Dendritic cell treated with granulocyte-macrophage colony-stimulating factor and Interleukin-4, amounts not matched to agents 40 ng/mL and 50 ng/mL, for 4 days (primary cell): ENCODE measurements around the gene LCT.
"Not testable (repeated sequence)": the region's sequence is repeated elsewhere in the genome, so short reads cannot be mapped to it uniquely, and the experiment has no call there.

Experiments
- H3K27ac Mint-ChIP-seq: one replicate; pipeline ENCODE4 v1.8.0; 2022; ENCODE audit warnings: mild to moderate bottlenecking, mixed read lengths
- H3K27me3 Mint-ChIP-seq: one replicate; pipeline ENCODE4 v1.8.0; 2022; ENCODE audit warnings: mild to moderate bottlenecking, mixed read lengths
- H3K36me3 Mint-ChIP-seq: one replicate; pipeline ENCODE4 v1.8.0; 2022; ENCODE audit warnings: low read depth, mixed read lengths
- H3K4me1 Mint-ChIP-seq: one replicate; pipeline ENCODE4 v1.8.0; 2022; ENCODE audit warnings: low read depth, mixed read lengths
- H3K4me3 Mint-ChIP-seq: one replicate; pipeline ENCODE4 v1.8.0; 2022; ENCODE audit warnings: mild to moderate bottlenecking, moderate library complexity, mixed read lengths
- H3K9me3 Mint-ChIP-seq: one replicate; pipeline ENCODE4 v1.8.0; 2022; ENCODE audit warnings: mixed read lengths
- intact Hi-C: fragments of 100-400 bp; cut with micrococcal nuclease; formaldehyde crosslinking; loops from one replicate; pipeline ENCODE4 v1.15.0; 2022

LCT gene

DNA sequence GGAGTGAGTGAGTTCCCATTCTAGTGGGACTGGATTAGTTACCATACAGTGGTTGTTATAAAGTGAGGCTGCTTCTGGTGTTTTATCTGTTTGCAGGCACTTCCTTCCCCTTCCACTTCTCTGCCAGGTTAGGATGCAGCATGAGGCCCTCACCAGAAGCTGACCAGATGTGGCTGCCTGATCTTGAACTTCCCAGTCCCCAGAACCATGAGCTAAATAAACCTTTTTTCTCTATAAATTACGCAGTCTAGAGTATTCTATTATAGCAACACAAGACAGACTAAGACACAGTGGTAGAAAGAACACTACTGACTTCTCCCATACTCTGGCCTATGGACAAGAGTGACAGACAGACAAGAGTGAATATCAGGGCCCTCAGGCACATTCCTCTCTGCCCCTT lies 14.1 kb downstream of the LCT start:
- intact Hi-C loops = no loop called here
- Mint-ChIP-seq H3K4me3 (no peak overlapping the region), H3K4me1 (peaks cover 19% of the 10 kb centered on the region), H3K9me3 (peaks cover 17% of the 10 kb centered on the region), H3K27me3 (peaks cover 3% of the 10 kb centered on the region), H3K36me3 (no peaks in the 10 kb centered on the region), H3K27ac (no peak overlapping the region)

DNA sequence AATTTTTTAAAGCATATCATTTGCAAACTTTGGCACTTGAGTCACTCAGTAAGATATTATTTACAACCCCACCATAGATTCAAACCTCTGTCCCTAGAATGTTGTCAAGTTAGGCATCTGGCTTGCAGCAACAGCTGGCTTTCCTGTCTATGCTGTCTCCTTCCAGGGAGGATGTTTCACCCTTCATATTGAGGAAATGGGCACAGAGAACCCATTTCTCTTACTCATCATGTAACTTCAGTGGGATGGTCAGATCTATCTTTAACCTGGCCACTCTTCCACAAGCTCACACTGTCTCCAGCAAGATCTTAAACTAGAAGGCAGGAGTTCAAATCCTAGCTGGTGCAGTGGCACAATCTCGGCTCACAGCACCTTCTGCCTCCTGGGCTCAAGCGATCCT lies 15.8 kb downstream of the LCT start:
- H3K36me3 Mint-ChIP-seq = no peaks in the 10 kb centered on the region
- H3K4me3 Mint-ChIP-seq = no peak overlapping the region
- H3K4me1 Mint-ChIP-seq = peaks cover 19% of the 10 kb centered on the region
- no peak overlapping the region for H3K27ac Mint-ChIP-seq
- intact Hi-C loops = no loop called here
- peaks cover 3% of the 10 kb centered on the region for H3K27me3 Mint-ChIP-seq
- H3K9me3 Mint-ChIP-seq = peaks cover 17% of the 10 kb centered on the region

DNA sequence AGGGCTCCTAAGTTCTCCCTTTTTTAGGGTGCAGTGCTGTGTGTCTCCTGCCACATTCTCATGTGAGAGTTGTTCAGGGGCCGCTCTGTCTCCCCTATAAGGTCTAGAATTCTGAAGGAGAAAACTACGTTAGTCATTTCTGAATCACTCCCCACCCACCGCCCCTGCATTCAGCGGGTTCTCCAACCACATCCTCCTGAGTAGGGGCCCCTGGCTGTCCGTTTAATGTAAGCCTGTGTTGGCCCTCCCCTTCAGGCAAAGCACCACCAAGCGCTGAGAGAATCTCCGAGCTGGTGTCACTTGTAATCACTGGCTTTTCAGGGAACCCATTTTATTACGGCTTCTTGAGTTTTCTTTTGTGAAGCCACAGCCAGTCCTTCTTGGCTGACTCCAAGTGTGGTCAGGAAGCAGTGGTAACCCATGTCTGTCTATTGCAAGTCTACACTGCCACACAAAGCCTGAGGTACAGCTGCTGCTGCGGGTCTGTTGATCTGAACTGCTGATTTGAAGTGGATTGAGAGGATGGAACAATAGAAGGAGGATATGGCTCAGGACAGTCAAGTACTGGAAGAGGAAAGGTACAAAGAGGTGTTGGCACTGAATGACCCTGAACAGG lies 16.9 kb downstream of the LCT start:
- no peak overlapping the region for H3K27ac Mint-ChIP-seq

DNA sequence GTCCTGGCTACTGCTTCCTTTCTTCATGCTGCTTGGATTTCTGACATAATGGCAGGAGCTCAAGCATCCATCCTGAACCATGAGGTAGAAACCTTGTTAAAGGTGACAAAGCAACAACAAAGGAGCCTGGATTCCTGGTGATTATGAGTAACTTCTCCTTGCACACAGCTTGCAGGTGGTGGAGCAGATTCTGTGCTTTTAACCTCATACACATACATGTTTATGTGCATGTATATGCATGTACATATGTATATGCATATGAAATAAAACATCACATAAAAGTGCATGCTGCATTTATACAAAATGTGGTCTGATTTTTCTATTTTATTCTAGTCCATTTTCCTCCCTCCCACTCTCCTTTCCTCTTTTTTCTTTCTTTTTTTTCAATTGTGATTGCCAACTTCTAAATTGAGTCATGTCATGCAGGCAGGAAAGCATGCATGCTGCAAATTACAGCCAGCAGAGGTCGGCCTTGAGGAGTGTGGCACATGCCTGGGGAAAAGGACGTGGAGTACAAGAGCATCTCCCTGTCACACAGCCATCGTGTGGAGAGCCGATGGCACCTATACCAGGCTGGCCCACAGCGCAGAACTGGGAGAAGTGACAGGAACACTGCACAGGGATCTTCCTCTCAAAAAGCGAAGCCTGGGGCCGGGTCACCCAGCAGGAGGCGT lies 17.9 kb downstream of the LCT start:
- H3K27ac Mint-ChIP-seq = no peak overlapping the region
- H3K4me3 Mint-ChIP-seq = no peak overlapping the region
- peaks cover 19% of the 10 kb centered on the region for H3K4me1 Mint-ChIP-seq
- intact Hi-C loops = no loop called here
- no peaks in the 10 kb centered on the region for H3K36me3 Mint-ChIP-seq
- peaks cover 3% of the 10 kb centered on the region for H3K27me3 Mint-ChIP-seq
- H3K9me3 Mint-ChIP-seq = peaks cover 17% of the 10 kb centered on the region

More for the DNA sequence above, 16.9 kb downstream of the LCT start:
- H3K27me3 Mint-ChIP-seq = peaks cover 3% of the 10 kb centered on the region
- no peaks in the 10 kb centered on the region for H3K36me3 Mint-ChIP-seq
- intact Hi-C loops = no loop called here
- peaks cover 17% of the 10 kb centered on the region for H3K9me3 Mint-ChIP-seq
- H3K4me3 Mint-ChIP-seq = no peak overlapping the region
- peaks cover 19% of the 10 kb centered on the region for H3K4me1 Mint-ChIP-seq

DNA sequence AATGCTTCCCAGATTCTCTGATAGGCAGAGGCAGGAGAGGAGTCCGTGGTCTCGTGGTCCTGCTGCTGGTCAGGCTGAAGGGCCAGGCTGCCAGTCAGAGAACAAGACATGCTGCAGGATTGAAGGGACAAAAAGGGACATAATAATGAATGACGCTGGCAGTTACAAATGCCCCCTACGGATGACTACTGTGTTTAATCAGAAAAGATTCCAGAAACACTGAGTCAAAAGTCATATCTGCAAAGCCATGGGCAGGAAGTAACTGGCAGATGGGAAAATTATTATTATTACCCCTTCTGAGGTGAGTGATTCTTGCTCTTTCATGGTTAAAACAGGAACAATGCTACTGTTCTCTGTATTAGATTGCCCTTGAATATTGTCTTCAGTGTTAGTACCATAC lies 19.0 kb downstream of the LCT start:
- Mint-ChIP-seq H3K27ac (no peak overlapping the region), H3K9me3 (peaks cover 9% of the 10 kb centered on the region), H3K4me1 (peaks cover 19% of the 10 kb centered on the region), H3K4me3 (no peak overlapping the region), H3K27me3 (peaks cover 3% of the 10 kb centered on the region), H3K36me3 (no peaks in the 10 kb centered on the region)
- intact Hi-C loops = no loop called here

DNA sequence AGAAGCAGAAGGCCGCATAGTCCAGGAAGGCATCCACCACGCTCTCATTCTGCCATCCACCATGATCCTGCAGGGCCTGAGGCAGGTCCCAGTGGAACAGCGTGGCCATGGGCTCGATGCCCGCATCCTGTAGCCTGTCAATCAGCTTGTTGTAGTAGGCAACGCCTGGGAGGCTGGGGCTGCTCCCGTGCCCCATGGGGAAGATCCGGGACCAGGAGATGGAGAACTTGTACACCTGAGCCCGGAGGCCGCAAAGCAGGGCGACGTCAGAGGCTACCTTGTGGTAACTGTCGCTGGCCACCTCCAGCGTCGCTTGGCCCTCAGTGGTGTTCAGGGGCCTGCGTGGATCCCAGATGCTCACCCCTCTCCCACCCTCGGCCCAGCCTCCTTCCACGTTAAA lies 19.5 kb downstream of the LCT start:
- Mint-ChIP-seq H3K27ac (no peak overlapping the region), H3K4me1 (peaks cover 19% of the 10 kb centered on the region), H3K9me3 (peaks cover 4% of the 10 kb centered on the region), H3K27me3 (peaks cover 3% of the 10 kb centered on the region), H3K36me3 (no peaks in the 10 kb centered on the region), H3K4me3 (no peak overlapping the region)
- intact Hi-C loops = no loop called here

DNA sequence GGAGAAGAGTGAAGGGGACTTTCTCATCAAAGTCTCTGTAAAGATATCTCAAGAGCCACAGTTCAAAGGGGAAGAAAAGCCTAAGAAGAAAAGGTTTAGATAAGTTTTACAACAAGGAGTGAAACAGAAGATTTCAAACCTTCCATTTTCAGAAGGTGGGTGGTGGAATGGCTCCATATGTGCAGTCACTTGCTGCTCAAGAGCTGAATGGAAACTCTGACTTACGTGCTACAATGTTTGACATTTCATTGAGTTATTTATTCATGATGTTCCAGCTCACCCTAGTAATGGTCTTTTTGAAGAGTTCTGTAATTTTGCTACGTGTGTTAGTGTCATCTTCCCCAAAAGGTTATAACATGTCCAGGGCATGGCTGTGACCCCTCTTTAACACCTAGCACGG lies 21.7 kb downstream of the LCT start:
- H3K27me3 Mint-ChIP-seq = peaks cover 1% of the 10 kb centered on the region
- H3K4me3 Mint-ChIP-seq = no peak overlapping the region
- no peaks in the 10 kb centered on the region for H3K36me3 Mint-ChIP-seq
- H3K4me1 Mint-ChIP-seq = peaks cover 11% of the 10 kb centered on the region
- no peaks in the 10 kb centered on the region for H3K9me3 Mint-ChIP-seq
- intact Hi-C loops = no loop called here
- no peak overlapping the region for H3K27ac Mint-ChIP-seq

DNA sequence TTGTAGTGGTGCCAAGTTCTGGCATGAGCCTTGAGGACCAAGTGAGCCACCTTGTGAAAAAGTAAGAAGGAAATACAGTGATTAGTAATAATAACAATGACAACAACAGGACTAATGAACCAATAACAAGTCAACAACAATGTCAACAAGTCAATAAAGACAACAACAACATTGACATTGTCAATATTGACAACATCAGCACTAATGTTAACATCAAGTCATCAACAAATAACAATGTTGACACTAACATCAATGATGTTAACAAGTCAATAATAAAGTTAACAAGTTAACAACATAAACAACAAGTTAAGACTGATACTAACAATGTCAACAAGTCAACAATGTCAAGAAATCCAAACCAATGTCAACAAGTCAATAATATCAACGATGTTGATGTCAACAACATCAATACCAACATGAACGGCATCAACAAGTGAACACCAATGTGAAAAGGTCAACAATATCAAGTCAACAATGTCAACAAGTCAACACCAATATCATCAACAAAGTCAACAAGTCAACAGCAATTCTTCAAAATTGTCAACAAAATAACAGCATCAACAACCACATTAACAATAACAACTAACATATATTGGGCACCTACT lies 24.0 kb downstream of the LCT start:
- no peak overlapping the region for H3K27ac Mint-ChIP-seq
- no peaks in the 10 kb centered on the region for H3K36me3 Mint-ChIP-seq
- H3K4me1 Mint-ChIP-seq = no peaks in the 10 kb centered on the region
- H3K27me3 Mint-ChIP-seq = no peaks in the 10 kb centered on the region
- intact Hi-C loops = no loop called here
- no peaks in the 10 kb centered on the region for H3K9me3 Mint-ChIP-seq
- H3K4me3 Mint-ChIP-seq = no peak overlapping the region

DNA sequence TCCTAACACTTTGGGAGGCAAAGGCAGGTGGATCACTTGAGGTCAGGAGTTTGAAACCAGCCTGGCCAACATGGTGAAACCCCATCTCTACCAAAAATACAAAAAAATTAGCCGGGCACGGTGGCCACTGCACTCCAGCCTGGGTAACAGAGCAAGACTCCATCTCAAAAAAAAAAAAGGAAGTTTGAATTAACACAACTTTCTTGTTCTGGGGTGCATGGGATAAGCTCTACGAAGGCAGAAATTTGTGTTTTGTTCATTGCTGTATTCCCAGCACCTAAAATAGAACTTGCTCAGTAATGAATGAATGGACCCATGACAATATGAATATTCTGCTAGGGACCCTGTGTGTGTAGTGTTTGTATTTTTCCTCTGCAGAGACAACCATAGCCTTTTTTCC lies 29.1 kb downstream of the LCT start:
- H3K4me3 Mint-ChIP-seq, H3K27ac Mint-ChIP-seq: not testable (repeated sequence)

DNA sequence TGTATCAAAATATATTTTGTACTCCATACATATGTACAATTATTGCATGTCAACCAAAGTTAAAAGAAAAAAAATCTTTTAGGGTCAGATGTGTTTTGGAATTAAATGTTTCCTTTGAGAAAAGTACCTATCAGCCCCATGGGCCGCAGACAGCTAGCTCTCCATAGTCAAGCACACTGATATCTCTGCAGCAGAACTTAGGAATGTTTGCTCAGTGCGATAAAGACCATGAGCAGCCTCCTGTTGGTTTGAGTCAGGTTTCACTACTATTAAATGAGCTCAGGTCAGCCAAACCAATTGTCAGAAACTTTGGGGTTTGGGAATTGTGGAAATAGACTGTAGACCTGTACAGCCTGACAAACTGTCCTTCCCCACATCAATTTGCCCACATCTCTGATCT lies 33.7 kb downstream of the LCT start:
- H3K27me3 Mint-ChIP-seq = no peaks in the 10 kb centered on the region
- no peaks in the 10 kb centered on the region for H3K36me3 Mint-ChIP-seq
- no peak overlapping the region for H3K4me3 Mint-ChIP-seq
- no peak overlapping the region for H3K27ac Mint-ChIP-seq
- H3K4me1 Mint-ChIP-seq = peaks cover 14% of the 10 kb centered on the region
- no peaks in the 10 kb centered on the region for H3K9me3 Mint-ChIP-seq
- intact Hi-C loops = no loop called here

More for the DNA sequence above, 29.1 kb downstream of the LCT start:
- H3K9me3 Mint-ChIP-seq, intact Hi-C loops, H3K27me3 Mint-ChIP-seq, H3K36me3 Mint-ChIP-seq, H3K4me1 Mint-ChIP-seq: not testable (repeated sequence)

DNA sequence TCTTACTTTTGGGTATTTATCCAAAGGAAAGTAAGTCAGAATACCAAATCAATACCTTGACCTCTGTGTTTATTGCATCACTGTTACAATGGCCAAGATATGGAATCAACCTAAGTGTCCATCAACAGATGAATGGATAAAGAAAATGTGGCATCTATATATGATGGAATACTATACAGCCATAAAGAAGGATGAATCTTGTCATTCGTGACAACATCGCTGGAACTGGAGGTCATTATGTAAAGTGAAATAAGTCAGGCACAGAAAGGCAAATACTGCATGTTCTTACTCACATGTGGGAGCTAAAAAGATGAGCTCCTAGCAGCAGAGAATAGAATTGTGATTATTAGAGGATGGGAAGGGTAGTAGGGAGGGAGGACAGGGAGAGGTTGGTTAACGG lies 34.6 kb downstream of the LCT start:
- Mint-ChIP-seq H3K9me3 (no peaks in the 10 kb centered on the region), H3K27me3 (no peaks in the 10 kb centered on the region), H3K4me3 (no peak overlapping the region), H3K36me3 (no peaks in the 10 kb centered on the region), H3K4me1 (peaks cover 23% of the 10 kb centered on the region), H3K27ac (no peak overlapping the region)
- intact Hi-C loops = no loop called here

DNA sequence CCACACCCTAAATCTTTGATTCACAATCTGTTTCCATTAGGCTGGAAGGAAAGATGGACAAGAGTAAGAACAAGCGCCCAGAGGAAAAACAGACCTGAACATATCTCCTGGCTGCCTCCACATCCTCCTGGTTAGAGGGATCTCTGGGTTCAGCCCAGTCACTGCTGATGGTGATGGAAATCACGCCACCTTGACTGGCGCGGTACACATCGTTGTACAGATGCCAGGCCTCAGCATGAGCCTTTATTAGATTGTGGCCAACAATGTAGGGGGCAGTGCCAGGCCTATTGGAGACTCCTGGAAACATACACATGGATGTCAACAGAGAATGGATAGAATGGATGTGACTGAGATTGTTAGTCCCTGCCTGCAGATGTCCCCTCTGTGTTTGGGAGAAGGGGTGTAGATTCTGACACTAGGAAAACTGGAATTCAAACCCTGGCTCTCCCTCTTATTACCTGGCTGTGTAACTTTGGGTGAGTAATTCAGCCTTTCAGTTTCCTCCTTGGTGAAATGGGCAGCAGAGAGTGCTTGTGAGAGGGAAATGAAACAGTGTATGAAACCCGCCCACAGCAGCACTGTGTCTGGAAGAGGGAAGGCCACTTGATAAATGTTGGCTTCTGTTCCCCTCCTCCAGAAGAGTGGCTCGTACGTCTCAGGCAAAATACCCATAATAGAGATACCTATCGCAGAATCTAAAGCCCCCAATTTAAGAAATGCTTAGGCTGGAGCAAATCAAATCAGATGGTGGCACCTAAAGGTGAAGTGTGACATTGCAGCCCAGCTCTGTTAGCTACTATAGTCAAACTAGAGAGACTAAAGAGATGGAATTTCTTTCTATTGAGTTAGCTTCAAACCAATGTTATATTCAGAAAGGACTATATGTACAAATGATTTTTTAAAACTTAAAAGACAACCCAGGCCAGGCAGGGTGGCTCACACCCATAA lies 36.2 kb downstream of the LCT start:
- H3K4me1 Mint-ChIP-seq = peaks cover 24% of the 10 kb centered on the region

DNA sequence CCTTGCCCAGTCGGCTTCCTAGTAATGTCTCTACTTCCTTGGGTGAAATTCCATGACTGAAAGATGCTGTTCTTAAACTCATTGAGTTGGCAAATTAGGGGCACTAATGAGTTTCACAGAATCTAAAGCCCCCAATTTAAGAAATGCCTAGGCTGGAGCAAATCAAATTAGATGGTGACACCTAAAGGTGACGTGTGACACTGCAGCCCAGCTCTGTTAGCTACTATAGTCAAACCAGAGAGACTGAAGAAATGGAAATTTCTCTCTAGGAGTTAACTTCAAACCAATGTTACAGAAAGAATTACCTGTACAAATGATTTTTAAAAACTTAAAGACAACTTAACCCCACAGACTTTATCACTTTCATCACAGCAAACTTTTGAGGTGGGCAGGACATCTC lies 37.2 kb downstream of the LCT start:
- Mint-ChIP-seq H3K4me3 (no peak overlapping the region), H3K27ac (no peak overlapping the region), H3K27me3 (no peaks in the 10 kb centered on the region), H3K9me3 (no peaks in the 10 kb centered on the region), H3K4me1 (peaks cover 34% of the 10 kb centered on the region), H3K36me3 (no peaks in the 10 kb centered on the region)
- intact Hi-C loops = no loop called here

More for the DNA sequence above, 36.2 kb downstream of the LCT start:
- Mint-ChIP-seq H3K27me3 (no peaks in the 10 kb centered on the region), H3K9me3 (no peaks in the 10 kb centered on the region), H3K4me3 (no peak overlapping the region), H3K27ac (no peak overlapping the region), H3K36me3 (no peaks in the 10 kb centered on the region)
- intact Hi-C loops = no loop called here

DNA sequence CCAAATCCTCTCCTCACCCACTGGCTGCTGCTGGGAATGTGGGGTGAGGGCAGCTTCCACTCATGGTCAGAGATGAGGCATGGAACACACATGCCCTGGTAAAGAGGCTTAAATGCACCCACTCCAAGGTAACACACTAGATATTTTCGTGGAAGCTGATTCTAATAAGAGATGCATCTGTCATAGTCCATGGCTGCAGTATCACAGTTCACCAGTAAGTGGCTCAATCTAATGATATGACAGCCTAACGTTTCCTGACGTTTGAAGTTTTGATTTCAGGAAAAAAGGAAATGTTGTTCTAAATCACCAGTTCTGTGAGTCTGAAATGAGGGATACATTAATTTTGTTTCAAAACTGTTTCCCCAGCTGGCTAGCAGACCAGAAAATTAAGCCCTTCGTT lies 38.2 kb downstream of the LCT start:
- Mint-ChIP-seq H3K4me1 (peaks cover 40% of the 10 kb centered on the region), H3K27me3 (peaks cover 4% of the 10 kb centered on the region), H3K27ac (peak overlapping the region; percentile 48), H3K4me3 (no peak overlapping the region), H3K9me3 (no peaks in the 10 kb centered on the region), H3K36me3 (no peaks in the 10 kb centered on the region)
- intact Hi-C loops = no loop called here
